ENCODE results near the gene BACE1. TPM values are rescaled to one million over a fixed set of nuclear protein-coding genes. Genes with fewer than 3 reads are reported as not detected.

BACE1 gene
- total and polyA plus RNA-seq, 3 donors from 2014 or later = 24.7 to 50.4 (median 32.5) TPM

DNA sequence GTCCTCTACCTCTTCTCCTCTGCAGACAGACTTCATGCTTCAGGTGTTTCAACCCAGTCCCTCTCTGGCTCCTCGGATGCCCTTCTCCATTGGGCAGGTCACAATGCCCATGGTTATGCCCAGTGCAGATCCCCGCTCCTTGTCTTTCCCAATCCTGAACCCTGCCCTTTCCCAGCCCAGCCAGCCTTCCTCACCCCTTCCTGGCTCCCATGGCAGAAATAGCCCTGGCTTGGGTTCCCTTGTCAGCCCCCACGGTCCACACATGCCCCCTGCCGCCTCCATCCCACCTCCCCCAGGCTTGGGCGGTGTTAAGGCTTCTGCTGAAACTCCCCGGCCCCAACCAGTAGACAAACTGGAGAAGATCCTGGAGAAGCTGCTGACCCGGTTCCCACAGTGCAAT is 34.2 kb downstream of the BACE1 start:
- intact Hi-C loops (cut with DNase I; ENCODE audit: low total_unique reads) = no loop called here
- Histone ChIP-seq H3K4me1 (no peaks in the 10 kb centered on the region), H3K9me3 (no peaks in the 10 kb centered on the region), H3K27me3 (no peaks in the 10 kb centered on the region), H3K4me3 (no peak overlapping the region), H3K27ac (no peak overlapping the region), H3K36me3 (ENCODE audit: low read depth, missing control alignments) (no peaks in the 10 kb centered on the region)
- 96% methylated on average over 3 to 7 of the region's 7 CpGs for WGBS, 2 donors
- TF ChIP-seq CTCF (IDR thresholded peaks at IDR 0.05) (no peak), POLR2A (IDR thresholded peaks at IDR 0.05) (no peak)
- no peak for DNase-seq

GRCh38 chr11:117281159-117281558 is 34.9 kb downstream of the BACE1 start:
- H3K4me3 ChIP-seq = no peak overlapping the region
- TF ChIP-seq POLR2A (IDR thresholded peaks at IDR 0.05) (no peak), CTCF (IDR thresholded peaks at IDR 0.05) (no peak)
- no peaks in the 10 kb centered on the region for H3K9me3 ChIP-seq
- intact Hi-C loops (cut with DNase I; ENCODE audit: low total_unique reads) = no loop called here
- H3K27ac ChIP-seq = no peak overlapping the region
- H3K36me3 ChIP-seq (ENCODE audit: low read depth, missing control alignments) = no peaks in the 10 kb centered on the region
- H3K4me1 ChIP-seq = no peaks in the 10 kb centered on the region
- no peaks in the 10 kb centered on the region for H3K27me3 ChIP-seq
- 45 to 59% methylated on average over 6 of the region's 6 CpGs for WGBS, 2 donors
- DNase-seq = peak; percentile 49

- Histone ChIP-seq H3K36me3 (ENCODE audit: low read depth, missing control alignments) (no peaks in the 10 kb centered on the region), H3K4me3 (no peak overlapping the region), H3K27ac (no peak overlapping the region), H3K27me3 (no peaks in the 10 kb centered on the region), H3K9me3 (no peaks in the 10 kb centered on the region), H3K4me1 (no peaks in the 10 kb centered on the region)
- intact Hi-C loops (cut with DNase I; ENCODE audit: low total_unique reads) = no loop called here
- no peak for TF ChIP-seq CTCF (IDR thresholded peaks at IDR 0.05)
- no peak for TF ChIP-seq POLR2A (IDR thresholded peaks at IDR 0.05)
- WGBS, 2 donors = 73 to 76% methylated on average over 4 of the region's 4 CpGs
- no peak for DNase-seq
Measured at GRCh38 chr11:117279711-117280376, 36.2 kb downstream of the BACE1 start.

DNA sequence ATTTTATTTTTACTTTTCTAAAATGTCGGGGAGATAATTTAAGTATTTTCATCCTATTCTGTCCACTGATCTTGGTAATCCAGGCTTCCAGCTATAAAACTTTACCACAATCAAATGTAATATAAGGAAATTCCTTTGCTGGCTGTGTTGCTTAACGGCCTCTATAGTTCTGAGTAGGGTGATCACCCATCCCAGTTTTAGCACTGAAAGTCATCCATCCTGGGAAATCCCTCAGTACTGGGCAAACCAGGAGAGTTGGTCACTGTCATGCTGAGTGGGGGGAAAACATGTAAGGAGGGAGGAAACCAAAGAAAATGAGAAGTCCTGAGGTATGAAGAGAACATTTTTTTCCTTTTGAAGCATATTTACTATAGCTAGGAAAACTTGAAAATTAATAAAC is 37.7 kb downstream of the BACE1 start:
- Histone ChIP-seq H3K4me3 (no peak overlapping the region), H3K27me3 (no peaks in the 10 kb centered on the region), H3K9me3 (no peaks in the 10 kb centered on the region), H3K4me1 (no peaks in the 10 kb centered on the region), H3K36me3 (ENCODE audit: low read depth, missing control alignments) (no peaks in the 10 kb centered on the region), H3K27ac (no peak overlapping the region)
- TF ChIP-seq CTCF (IDR thresholded peaks at IDR 0.05) (no peak), POLR2A (IDR thresholded peaks at IDR 0.05) (no peak)
- no peak for DNase-seq
- intact Hi-C loops (cut with DNase I; ENCODE audit: low total_unique reads) = no loop called here
- WGBS, 2 donors = 82 to 88% methylated on average over 2 of the region's 2 CpGs

Data from testis (tissue), 3 donors.